Mucosa of rectum (tissue), 2 donors: ENCODE data around the gene DPF1.
"Not testable (repeated sequence)": the region's sequence is repeated elsewhere in the genome, so short reads cannot be mapped to it uniquely, and the experiment has no call there.

ENCODE experiments used
- H3K27ac ChIP-seq, 2 donors: one replicate each; pipeline ENCODE4 v1.7.0; 2013; ENCODE audit warnings: inconsistent platforms in 2 of 2, low read depth in 2 of 2, low read length in 2 of 2
- H3K27me3 ChIP-seq, 2 donors: one replicate each; pipeline ENCODE4 v1.7.0; 2013; ENCODE audit warnings: low read length in 2 of 2; ENCODE audit not compliant: control insufficient read depth in 2 of 2, insufficient read depth in 2 of 2
- H3K36me3 ChIP-seq, 2 donors: one replicate each; pipeline ENCODE4 v1.7.0; 2013; ENCODE audit warnings: low read length in 2 of 2; ENCODE audit not compliant: control insufficient read depth in 2 of 2, insufficient read depth in 2 of 2
- H3K4me1 ChIP-seq, 2 donors: one replicate each; pipeline ENCODE4 v1.7.0; 2013; ENCODE audit warnings: low read length in 2 of 2, mild to moderate bottlenecking in 1 of 2; ENCODE audit not compliant: control insufficient read depth in 2 of 2, insufficient read depth in 2 of 2
- H3K4me3 ChIP-seq, 2 donors: one replicate each; pipeline ENCODE4 v1.7.0; 2013; ENCODE audit warnings: low read length in 2 of 2
- H3K9ac ChIP-seq, 2 donors: one replicate each; pipeline ENCODE4 v1.7.0; 2013; ENCODE audit warnings: low read length in 2 of 2, low read depth in 1 of 2, mild to moderate bottlenecking in 1 of 2
- H3K9me3 ChIP-seq, 2 donors: one replicate each; pipeline ENCODE4 v1.7.0; 2013; ENCODE audit warnings: low read length in 2 of 2; ENCODE audit not compliant: control insufficient read depth in 2 of 2
- donor health status: healthy.
- donor health status: Normal muscosa, but diverticular disease.

Gene DPF1

DNA sequence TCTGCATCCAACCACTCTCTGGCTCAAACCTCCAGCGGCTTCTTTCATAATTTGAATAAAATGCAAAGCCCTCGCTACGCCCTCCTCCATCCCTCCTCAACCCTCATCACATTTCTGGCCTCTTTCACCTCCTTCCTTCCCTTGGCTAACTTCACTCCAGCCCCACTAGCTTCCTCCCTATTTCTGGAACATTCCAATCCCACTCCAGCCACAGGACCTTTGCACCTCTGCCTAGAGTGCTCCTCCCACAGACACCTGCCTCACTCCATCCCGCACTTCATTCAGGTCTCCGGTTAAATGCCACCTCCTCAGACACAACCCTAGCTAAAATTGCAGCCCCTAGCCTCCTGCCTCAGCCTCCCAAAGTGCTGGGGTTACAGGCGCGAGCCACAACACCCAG lies 7.9 kb upstream of the DPF1 start:
- no peak overlapping the region for H3K9ac ChIP-seq
- H3K4me1 ChIP-seq, result no peaks in the 10 kb centered on the region
- no peaks in the 10 kb centered on the region for H3K36me3 ChIP-seq
- peaks cover 22 to 25% of the 10 kb centered on the region in 2 donors for H3K27me3 ChIP-seq
- no peaks in the 10 kb centered on the region for H3K9me3 ChIP-seq
- no peak overlapping the region for H3K4me3 ChIP-seq
- H3K27ac ChIP-seq, result no peak overlapping the region

DNA sequence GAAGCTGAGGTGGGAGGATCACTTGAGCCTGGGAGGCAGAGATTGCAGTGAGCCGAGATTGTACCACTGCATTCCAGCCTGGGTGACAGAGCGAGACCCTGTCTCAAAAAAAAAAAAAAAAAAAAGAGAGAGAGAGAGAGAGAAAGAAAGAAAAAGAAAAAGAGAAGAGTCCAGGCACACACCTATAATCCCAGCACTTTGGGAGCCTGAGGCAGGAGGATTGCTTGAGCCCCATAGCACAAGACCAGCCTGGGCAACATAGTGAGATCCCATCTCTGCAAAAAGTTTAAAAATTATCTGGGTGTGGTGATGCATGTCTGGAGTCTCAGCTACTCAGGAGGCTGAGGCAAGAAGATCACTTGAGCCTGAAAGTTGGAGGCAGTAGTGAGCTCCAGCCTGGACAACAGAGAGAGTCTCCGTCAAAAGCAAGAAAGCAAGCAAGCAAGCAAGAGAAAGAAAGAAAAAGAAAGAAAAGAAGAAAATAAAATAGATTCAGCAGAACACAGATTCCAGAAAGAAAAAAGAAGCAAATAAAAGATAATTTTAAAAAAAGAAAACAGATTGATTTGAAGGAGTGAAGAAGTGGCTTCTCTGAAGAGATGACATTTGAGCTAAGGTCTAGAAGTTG lies 6.6 kb upstream of the DPF1 start:
- not testable (repeated sequence) for H3K27ac ChIP-seq, H3K36me3 ChIP-seq, H3K4me1 ChIP-seq, H3K9ac ChIP-seq, H3K4me3 ChIP-seq, H3K9me3 ChIP-seq
- peaks cover 29 to 31% of the 10 kb centered on the region in 2 donors for H3K27me3 ChIP-seq

GRCh38 chr19:38229585-38230073 lies 5.6 kb upstream of the DPF1 start:
- Histone ChIP-seq H3K4me1 (no peaks in the 10 kb centered on the region), H3K36me3 (no peaks in the 10 kb centered on the region), H3K27me3 (peaks cover 35 to 37% of the 10 kb centered on the region in 2 donors), H3K27ac (no peak overlapping the region), H3K4me3 (no peak overlapping the region), H3K9ac (no peak overlapping the region), H3K9me3 (no peaks in the 10 kb centered on the region)

DNA sequence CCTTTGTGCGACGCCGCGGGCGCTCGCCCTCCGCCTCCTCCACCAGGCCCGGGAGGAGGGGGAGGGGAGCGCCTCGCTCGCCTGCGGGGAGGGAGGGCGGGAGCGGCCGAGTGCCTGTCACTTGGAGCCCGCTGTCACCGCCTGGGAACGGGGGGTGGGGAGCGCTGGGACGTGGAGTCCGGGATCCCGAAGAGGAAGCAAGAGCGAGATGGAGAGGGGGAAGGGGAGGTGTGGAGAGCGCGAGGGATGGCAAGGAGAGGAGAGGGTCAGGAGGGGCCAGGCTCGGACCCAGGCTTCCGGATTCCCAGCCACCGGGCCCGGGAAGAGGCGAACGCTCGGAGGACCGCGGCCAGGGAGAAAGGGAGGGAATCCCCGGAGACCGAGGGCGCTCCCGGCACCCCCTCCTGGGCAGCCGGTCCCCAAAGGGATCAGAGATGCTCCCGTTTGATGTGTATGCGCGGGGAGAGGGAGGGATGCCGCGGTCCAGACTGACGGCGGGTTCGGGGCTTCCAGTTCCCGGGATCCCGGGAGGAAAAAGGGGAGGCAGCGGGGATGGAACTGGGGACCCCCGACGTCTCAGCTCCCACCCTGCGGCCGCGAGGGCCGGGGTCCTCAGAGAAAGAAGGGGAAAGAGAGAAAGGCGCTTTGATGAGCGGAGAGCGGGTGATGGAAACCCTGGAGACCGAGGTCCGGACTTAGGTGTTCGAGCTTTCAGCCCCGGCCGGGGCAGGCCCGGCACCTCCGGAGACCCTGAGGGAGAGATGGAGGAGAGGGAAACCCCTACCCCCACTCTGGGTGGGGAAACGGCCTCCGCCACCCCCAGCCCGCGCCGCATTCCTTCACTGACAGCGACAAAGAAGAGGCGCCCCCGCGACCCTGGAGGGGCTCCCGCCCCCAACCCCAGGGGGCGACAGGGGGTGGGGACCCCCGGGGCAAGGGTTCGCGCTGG lies 4.7 kb upstream of the DPF1 start:
- H3K4me3 ChIP-seq, result no peak overlapping the region

DNA sequence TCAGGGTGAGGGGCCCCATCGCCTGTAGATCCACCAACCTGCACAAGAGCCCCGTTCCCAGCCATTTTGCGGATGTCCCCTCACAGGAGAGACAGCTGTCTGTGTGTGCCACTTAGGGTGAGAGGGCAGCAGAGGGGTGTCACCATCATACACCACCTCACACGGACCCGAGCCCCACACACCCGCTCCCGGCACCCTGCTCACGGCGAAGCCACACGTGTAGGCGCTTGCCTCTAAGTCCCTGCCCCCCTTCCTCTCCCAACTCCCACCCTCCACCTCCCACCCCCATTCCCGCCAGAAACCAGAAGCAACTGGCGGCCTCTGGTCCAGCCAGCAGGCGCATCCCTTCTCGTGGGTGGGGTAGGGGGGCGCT lies 4.0 kb upstream of the DPF1 start:
- Histone ChIP-seq H3K9ac (no peak overlapping the region), H3K27me3 (peaks cover 45 to 48% of the 10 kb centered on the region in 2 donors), H3K4me3 (no peak overlapping the region), H3K4me1 (peaks cover 2 to 4% of the 10 kb centered on the region in 2 donors), H3K9me3 (no peaks in the 10 kb centered on the region), H3K27ac (no peak overlapping the region), H3K36me3 (no peaks in the 10 kb centered on the region)

More for the DNA sequence above, 4.7 kb upstream of the DPF1 start:
- Histone ChIP-seq H3K9me3 (no peaks in the 10 kb centered on the region), H3K36me3 (no peaks in the 10 kb centered on the region), H3K27me3 (peaks cover 40 to 42% of the 10 kb centered on the region in 2 donors), H3K27ac (no peak overlapping the region), H3K9ac (no peak overlapping the region), H3K4me1 (peaks cover 2 to 4% of the 10 kb centered on the region in 2 donors)

GRCh38 chr19:38227287-38228004 lies 3.4 kb upstream of the DPF1 start:
- Histone ChIP-seq H3K36me3 (no peaks in the 10 kb centered on the region), H3K4me3 (no peak overlapping the region), H3K27ac (no peak overlapping the region), H3K4me1 (peaks cover 2 to 4% of the 10 kb centered on the region in 2 donors), H3K9me3 (no peaks in the 10 kb centered on the region), H3K9ac (no peak overlapping the region), H3K27me3 (peaks cover 47 to 53% of the 10 kb centered on the region in 2 donors)

GRCh38 chr19:38224863-38225218 lies 819 bp upstream of the DPF1 start:
- H3K9me3 ChIP-seq, H3K36me3 ChIP-seq, H3K4me1 ChIP-seq, H3K27ac ChIP-seq, H3K4me3 ChIP-seq, H3K9ac ChIP-seq: not testable (repeated sequence)
- H3K27me3 ChIP-seq, result peaks cover 43 to 54% of the 10 kb centered on the region in 2 donors

- H3K4me1 ChIP-seq, result peaks cover 2 to 4% of the 10 kb centered on the region in 2 donors
- no peak overlapping the region for H3K9ac ChIP-seq
- H3K9me3 ChIP-seq, result no peaks in the 10 kb centered on the region
- no peak overlapping the region for H3K4me3 ChIP-seq
- H3K36me3 ChIP-seq, result no peaks in the 10 kb centered on the region
- peaks cover 36 to 49% of the 10 kb centered on the region in 2 donors for H3K27me3 ChIP-seq
- no peak overlapping the region for H3K27ac ChIP-seq
Observed at GRCh38 chr19:38223617-38224013, 407 bp downstream of the DPF1 start.

DNA sequence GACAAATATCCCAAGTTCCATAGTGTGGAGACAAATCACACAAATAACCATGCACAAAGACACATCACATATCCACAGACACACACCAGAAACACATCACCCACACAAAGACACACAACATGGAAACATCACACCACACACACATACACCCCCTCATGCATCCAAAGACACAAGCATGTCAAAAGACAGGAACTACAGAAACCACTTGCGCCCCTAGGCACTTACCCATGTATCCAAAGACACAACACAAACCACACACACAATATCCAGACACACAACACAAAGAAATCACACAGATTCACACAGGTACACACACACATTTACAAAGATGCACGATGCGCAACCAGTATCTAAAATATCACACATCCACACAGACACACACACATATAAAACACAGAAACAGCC lies 901 bp downstream of the DPF1 start:
- Histone ChIP-seq H3K9ac (no peak overlapping the region), H3K4me1 (peaks cover 2 to 4% of the 10 kb centered on the region in 2 donors), H3K27me3 (peaks cover 35 to 48% of the 10 kb centered on the region in 2 donors), H3K4me3 (no peak overlapping the region), H3K36me3 (no peaks in the 10 kb centered on the region), H3K27ac (no peak overlapping the region), H3K9me3 (no peaks in the 10 kb centered on the region)
